GM21576 (cell line): ENCODE data around the gene TASP1.

Experiments
- ATAC-seq: cut with Tn5 transposase; IDR thresholded peaks from one replicate; pipeline ENCODE4 v1.9.1; 2021; ENCODE audit warnings: mild to moderate bottlenecking, moderate library complexity; ENCODE audit not compliant: unreplicated experiment

The TASP1 gene

GRCh38 chr20:13574071-13574470, 64.7 kb downstream of the TASP1 start:
- no peak for ATAC-seq

DNA sequence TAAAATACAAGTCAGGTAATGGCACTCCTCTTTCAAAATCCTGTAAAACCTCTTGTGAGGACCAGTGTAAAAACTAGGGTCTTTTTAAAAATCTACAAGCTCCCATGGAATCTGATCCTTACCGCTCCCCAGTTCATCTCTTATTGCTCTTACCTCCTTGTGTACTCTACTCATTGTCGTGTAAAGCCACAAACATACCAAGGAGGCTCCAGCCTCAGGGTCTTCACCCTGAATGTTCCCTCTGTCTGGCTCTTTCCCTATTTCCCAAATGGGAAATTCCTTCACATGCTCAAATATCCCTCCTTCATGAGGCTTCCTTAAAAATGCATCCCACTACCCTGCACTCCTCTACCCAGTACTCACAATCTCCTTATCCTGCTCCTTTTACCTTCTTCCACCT, 67.1 kb downstream of the TASP1 start:
- ATAC-seq = no peak

DNA sequence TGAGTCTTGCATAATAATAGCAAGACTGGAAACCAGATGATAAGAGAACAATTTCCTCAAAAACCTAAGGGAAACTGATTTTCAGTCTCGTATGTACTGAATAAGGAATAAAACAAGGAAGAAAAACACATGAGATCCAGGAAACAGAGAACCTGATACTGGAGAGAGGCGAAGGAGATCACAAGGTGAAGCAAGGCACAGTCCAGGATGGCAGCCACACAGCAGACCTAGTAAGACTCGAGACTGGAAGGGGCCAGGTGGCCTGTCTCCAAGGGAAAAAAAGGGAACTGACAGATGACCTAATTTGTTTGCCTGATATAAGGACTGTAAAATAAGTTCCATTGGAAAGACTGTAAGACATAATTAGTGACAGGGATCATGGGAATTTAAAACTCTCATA, 71.1 kb downstream of the TASP1 start:
- no peak for ATAC-seq

GRCh38 chr20:13563854-13564253, 74.9 kb downstream of the TASP1 start:
- ATAC-seq = no peak

- ATAC-seq = no peak
These were observed 84.0 kb downstream of the TASP1 start for GRCh38 chr20:13554706-13555105.

DNA sequence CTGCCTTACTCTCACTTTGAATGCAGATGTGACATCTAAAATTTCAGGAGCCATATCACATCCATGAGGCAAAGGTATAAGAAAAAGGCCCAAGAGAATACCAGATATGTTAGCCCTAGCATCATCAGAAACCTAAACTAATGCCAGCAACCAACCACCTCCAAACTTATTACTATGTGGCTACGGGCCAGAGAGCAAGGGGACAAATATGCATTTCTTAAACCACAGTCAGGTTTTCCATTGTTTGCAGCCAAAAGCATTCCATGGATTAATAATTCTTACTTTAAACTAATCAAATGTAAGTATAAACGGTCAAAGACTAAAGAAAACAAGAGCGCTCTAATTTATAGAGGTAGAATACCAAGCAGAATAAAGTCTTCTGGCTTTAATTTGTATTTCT, 84.7 kb downstream of the TASP1 start:
- no peak for ATAC-seq

DNA sequence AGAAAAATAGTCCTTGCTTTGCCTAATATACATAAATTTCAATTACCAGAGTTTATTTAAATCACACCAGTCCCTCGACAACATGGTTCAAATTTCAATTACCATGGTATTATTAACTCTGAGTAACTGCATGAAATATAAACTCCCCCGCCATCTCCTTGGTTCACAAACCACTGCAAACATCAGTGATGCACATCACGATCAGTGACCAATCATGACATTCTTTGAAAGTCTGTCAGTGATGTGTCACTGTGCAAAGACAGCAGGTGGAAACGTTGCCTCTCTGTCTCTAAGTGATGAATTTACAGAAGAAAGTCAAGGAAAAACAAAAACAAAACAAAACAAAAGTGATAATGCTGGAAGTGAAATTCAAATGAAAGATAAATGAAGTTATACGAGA, 86.7 kb downstream of the TASP1 start:
- no peak for ATAC-seq

DNA sequence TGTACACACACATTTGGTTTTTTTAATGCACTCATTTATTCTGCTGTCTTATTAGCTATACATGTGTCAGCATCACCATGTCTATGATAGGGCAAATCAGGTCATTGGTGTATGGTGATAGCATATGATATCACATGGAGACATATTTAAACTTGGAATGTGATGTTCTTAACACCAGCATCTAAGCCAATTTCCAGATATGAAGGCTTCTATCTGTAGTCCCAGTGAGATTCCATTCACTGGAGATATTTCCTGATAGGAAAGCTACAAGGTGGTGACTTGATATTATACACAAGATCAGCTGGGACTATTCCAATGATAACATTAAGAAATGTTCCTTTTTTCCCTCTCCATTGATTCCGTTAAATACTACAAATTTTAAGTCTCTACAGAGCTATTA, 89.3 kb downstream of the TASP1 start:
- ATAC-seq = no peak

DNA sequence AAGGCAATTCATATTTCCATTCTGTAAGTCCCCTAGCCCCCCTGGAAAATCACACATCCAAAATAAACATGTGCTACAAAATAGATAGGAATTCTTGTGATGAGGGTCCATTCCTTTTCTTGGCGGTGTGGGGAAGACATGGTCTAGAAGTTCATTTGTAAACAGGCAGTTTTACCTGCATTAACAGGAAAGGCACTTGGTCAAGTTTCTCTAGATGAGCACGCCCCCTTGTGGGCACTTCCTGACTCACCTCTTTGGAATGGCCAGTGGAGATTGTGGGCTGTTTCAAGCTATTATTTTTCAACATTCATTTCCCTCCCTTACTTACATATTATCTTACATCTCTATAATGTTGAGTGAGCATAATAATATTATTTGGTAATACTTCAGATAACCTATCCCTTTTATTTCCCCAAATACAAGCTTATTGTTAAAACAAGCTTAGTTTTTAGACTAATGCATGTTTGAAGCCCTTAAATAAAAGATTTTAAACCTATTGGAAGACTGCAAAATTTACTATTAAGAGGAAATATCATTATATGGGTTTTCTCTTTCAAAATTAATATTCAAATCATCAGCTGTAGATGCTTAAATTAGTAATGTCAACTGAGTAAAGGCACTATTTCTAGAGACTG, 92.1 kb downstream of the TASP1 start:
- ATAC-seq = peak; percentile 84

DNA sequence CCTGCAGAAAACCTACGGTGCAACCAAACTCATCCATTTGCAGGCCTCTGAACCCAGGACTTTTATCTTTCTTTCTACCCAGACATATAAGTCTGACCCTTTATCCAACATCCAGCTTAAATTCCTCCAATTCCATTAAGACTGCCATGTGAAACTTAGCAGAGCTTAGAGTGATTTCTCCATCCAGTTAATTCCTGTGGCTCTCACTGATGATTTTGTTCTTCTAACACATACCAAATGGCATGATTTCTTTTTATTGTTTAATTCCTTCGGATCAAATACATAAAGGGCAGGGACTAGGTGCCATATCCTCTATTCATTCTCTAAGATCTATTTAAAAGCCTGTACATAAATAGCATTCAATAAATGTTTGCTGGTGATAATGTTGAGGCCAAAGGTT, 92.9 kb downstream of the TASP1 start:
- ATAC-seq = no peak

- ATAC-seq = no peak
These were observed 94.9 kb downstream of the TASP1 start for GRCh38 chr20:13543783-13544182.

DNA sequence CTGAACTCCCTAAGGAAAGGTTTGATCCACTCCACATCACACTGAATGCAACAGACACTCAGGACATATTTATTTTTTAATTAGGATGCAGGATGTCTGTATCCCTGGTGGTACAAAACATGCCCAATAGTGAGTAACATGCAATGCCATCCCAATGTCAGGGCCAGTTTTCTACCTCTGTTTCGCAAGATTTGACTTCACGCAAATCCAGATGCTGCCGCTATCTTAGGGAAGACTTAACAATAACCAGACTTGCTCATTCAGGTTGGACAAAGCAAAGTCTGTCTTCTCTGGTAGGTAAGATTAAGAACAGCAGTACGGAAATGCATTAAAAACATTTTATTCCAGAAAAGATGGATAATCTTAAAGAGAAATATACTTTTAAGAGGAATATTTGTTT, 103.1 kb downstream of the TASP1 start:
- no peak for ATAC-seq

DNA sequence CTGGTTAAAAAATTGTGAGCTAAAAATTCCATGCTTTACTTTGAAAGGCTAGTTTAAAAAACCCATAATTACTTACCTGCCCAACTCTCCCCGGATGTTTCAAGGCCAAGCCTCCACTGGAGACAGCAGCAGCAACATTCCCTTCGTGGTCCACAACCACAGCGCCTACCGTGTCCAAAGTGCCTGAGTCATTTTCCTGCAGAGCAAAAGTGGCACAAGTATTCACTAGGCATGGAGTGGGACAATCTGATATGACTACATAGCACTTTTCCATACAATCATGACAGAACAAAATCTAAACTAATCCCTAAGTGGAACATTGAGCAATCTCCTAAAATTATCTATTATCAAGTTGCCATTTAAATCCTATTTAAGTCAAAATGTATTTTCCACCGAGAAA, 104.8 kb downstream of the TASP1 start:
- ATAC-seq = no peak

- no peak for ATAC-seq
These were observed 108.6 kb downstream of the TASP1 start for GRCh38 chr20:13530146-13530545.

- ATAC-seq = no peak
These were observed 112.2 kb downstream of the TASP1 start for GRCh38 chr20:13526551-13526950.

GRCh38 chr20:13525225-13525940, 113.3 kb downstream of the TASP1 start:
- no peak for ATAC-seq

- no peak for ATAC-seq
These were observed 114.4 kb downstream of the TASP1 start for GRCh38 chr20:13524339-13524738.

DNA sequence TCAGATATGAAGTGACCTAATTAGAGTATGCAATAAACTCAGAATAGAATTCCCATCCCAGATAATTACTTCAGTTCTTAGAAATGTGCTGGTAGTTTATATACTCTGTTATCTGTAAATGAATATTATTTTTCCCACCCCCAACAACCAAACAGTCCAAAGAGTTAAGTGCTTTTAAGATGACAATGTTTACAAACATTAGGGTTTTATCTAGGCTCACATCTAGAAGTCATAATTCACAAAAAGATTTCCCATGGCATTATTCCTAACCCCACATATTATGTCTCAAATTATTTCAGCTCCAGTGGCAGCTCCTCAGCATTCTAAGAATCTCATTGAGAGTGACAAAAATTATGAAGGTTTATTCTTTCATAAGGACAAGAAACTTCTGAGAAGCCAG, 120.9 kb downstream of the TASP1 start:
- ATAC-seq = no peak

- ATAC-seq = no peak
These were observed 122.8 kb downstream of the TASP1 start for GRCh38 chr20:13515796-13516558.

DNA sequence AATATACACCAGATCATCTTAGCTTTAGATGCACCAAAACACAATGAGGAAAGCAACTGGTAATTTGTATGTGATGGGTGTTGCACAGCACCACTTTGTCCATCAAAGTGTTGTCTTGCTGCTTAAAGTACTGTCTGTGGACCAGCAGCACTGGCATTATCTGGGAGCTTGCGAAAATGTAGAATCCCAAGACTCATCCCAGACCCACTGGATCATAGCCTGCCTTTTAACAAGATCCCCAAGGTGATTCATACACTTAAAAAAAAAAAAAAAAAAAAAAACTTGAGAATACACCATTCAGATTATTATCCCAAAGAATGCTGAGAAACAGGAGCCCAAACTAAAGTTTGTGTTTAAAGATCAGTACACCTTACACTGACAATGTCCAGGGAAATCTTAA, 123.4 kb downstream of the TASP1 start:
- no peak for ATAC-seq

DNA sequence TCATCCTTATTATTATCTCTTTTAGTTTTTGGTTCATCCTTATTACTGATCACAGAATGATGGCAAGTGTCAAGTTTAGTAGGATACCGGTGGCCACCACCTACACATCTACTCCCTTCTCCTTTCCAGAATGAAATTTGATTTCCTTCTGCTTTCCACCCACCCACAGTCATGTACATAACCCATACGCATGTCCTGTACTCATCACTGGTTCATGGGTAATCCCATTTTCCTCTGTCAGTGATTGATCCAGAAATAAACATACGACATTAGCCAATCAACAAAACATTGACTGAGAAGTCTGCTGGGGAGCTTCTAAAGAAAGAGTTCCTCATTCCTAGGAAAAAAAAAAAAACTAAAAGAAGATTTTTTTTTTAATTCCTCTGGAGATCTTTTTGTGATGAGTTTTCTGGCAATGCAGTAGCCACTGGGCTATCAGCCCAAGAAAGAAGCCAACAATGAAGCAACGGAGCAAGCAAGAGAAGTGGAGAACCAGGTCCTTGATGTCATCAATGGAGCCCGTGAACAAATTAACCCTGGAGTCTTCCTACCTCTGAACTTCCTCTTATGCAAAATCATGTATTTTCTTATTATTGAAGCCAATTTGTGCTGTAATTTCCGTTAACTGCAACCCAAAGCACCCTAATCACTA, 127.8 kb downstream of the TASP1 start:
- no peak for ATAC-seq

DNA sequence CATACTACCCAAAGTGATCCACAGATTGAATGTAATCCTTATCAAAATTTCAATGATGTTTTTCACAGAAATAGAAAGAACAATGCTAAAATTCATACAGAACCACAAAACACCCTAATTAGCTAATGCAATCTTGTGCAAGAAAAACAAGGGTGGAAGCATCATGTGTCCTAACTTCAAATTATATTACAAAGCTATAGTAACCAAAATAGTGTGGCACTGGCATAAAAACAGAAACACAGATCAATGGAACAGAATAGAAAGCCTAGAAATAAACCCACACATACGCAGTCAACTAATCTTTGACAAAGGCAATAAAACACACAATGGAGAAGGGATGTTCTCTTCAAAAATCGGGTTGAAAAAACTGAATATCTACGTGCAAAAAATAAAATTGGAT, 131.1 kb downstream of the TASP1 start:
- ATAC-seq = no peak
